Measurements from ENCODE around the gene SLC9A9. TPM values are rescaled to one million over a fixed set of nuclear protein-coding genes. Genes with fewer than 3 reads are reported as not detected.

SLC9A9 gene
- total RNA-seq, 6 experiments from 2014 or later, result 0.10 to 0.55 (median 0.33) TPM; not detected in 2

DNA sequence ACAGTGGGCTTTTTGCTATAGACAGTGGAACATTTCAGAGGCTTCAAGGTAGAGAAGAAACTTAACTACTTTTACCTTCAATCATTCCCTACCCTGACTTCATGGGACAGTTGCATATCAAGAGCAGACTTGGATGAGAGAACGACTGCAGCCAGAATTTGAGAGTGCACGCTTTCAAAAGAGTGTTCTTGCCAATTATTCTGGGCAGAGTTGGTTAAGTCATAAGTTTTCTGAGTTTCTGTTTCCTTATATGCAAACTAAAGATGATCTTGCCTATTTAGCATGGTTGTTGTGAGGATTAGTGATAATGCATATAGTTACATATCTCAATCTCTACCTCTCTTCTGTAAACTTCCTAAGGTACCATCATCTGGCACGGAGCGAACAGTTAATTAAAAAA, 7.6 kb downstream of the SLC9A9 start:
- Mint-ChIP-seq H3K27ac (no peak overlapping the region), H3K4me3 (no peak overlapping the region)

DNA sequence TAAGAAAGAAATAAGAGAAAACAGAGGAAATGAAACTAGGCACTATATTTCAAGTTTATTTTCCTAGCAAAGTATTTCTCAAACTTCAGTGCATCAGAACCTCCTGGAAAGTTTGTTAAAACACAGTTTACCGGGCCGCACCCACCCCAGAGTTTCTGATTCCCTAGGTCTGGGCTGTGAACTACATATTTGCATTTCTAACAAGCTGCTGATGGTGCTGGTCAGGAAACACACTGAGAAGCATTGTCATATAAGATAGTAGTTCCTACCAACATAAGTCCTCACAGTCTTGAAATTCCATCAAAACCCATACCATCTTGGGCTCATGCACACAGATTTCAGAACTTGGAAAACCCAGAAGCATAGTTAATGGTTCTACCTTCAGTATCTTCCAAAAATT, 8.3 kb downstream of the SLC9A9 start:
- peaks cover 16% of the 10 kb centered on the region for H3K9me3 Mint-ChIP-seq
- no peaks in the 10 kb centered on the region for H3K4me1 Mint-ChIP-seq (ENCODE audit: low read depth)
- no peaks in the 10 kb centered on the region for H3K36me3 Mint-ChIP-seq (ENCODE audit: low read depth)
- no peak for DNase-seq
- no peak overlapping the region for H3K4me3 Mint-ChIP-seq
- TF ChIP-seq, protein P1, sequence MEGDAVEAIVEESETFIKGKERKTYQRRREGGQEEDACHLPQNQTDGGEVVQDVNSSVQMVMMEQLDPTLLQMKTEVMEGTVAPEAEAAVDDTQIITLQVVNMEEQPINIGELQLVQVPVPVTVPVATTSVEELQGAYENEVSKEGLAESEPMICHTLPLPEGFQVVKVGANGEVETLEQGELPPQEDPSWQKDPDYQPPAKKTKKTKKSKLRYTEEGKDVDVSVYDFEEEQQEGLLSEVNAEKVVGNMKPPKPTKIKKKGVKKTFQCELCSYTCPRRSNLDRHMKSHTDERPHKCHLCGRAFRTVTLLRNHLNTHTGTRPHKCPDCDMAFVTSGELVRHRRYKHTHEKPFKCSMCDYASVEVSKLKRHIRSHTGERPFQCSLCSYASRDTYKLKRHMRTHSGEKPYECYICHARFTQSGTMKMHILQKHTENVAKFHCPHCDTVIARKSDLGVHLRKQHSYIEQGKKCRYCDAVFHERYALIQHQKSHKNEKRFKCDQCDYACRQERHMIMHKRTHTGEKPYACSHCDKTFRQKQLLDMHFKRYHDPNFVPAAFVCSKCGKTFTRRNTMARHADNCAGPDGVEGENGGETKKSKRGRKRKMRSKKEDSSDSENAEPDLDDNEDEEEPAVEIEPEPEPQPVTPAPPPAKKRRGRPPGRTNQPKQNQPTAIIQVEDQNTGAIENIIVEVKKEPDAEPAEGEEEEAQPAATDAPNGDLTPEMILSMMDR (IDR thresholded peaks at IDR 0.05), result no peak
- H3K27me3 Mint-ChIP-seq (ENCODE audit: insufficient read depth), result no peaks in the 10 kb centered on the region
- H3K27ac Mint-ChIP-seq, result no peak overlapping the region

More for the DNA sequence above, 7.6 kb downstream of the SLC9A9 start:
- TF ChIP-seq, protein P1 (IDR thresholded peaks at IDR 0.05), result no peak
- H3K4me1 Mint-ChIP-seq (ENCODE audit: low read depth), result no peaks in the 10 kb centered on the region
- H3K9me3 Mint-ChIP-seq, result peaks cover 10% of the 10 kb centered on the region
- no peaks in the 10 kb centered on the region for H3K36me3 Mint-ChIP-seq (ENCODE audit: low read depth)
- H3K27me3 Mint-ChIP-seq (ENCODE audit: insufficient read depth), result no peaks in the 10 kb centered on the region
- DNase-seq, result no peak

DNA sequence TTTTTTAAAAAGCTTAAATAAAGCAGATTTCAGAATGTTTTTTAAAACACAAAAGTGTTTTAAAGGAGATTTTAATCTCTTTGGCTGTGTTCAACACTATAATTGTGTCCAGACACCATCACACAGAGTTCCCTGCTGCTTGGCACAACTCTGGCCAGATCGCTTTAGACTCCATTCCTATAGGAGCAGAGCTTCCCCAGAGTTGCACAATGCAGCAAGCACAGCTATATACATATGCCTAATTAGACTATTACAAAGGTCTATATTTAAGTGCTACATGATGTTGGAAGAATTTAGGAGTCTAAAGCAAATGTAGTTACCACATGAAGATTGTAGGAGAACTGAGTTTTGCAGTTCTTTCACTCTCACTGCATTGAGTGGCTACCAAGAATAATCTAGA, 11.2 kb downstream of the SLC9A9 start:
- TF ChIP-seq, protein P1 (IDR thresholded peaks at IDR 0.05), result no peak
- DNase-seq, result no peak
- no peaks in the 10 kb centered on the region for H3K4me1 Mint-ChIP-seq (ENCODE audit: low read depth)
- H3K4me3 Mint-ChIP-seq, result no peak overlapping the region
- H3K27ac Mint-ChIP-seq, result no peak overlapping the region
- H3K9me3 Mint-ChIP-seq, result peaks cover 24% of the 10 kb centered on the region
- H3K27me3 Mint-ChIP-seq (ENCODE audit: insufficient read depth), result no peaks in the 10 kb centered on the region
- H3K36me3 Mint-ChIP-seq (ENCODE audit: low read depth), result no peaks in the 10 kb centered on the region

DNA sequence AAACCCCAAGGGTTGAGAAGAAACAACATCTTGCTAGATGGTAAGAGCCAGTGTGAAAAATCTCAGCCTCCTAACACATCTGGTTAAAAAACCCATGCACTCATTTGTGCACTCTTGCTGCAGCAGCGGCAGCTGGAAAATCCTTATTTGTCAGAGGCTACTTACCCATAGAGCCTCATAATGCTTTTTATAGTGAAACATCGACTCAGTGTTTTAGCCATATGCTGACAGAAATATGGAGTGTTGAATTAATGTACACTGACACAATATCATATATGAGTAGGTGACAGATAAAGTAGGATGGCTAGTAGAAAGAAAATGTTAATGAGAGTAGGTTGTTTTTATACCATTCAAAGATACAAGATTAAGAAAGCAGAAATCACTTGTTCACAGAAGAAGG, 13.0 kb downstream of the SLC9A9 start:
- H3K27ac Mint-ChIP-seq, result no peak overlapping the region
- peaks cover 24% of the 10 kb centered on the region for H3K9me3 Mint-ChIP-seq
- TF ChIP-seq, protein P1 (IDR thresholded peaks at IDR 0.05), result no peak
- H3K4me3 Mint-ChIP-seq, result no peak overlapping the region
- no peaks in the 10 kb centered on the region for H3K36me3 Mint-ChIP-seq (ENCODE audit: low read depth)
- no peaks in the 10 kb centered on the region for H3K4me1 Mint-ChIP-seq (ENCODE audit: low read depth)
- DNase-seq, result no peak
- no peaks in the 10 kb centered on the region for H3K27me3 Mint-ChIP-seq (ENCODE audit: insufficient read depth)

DNA sequence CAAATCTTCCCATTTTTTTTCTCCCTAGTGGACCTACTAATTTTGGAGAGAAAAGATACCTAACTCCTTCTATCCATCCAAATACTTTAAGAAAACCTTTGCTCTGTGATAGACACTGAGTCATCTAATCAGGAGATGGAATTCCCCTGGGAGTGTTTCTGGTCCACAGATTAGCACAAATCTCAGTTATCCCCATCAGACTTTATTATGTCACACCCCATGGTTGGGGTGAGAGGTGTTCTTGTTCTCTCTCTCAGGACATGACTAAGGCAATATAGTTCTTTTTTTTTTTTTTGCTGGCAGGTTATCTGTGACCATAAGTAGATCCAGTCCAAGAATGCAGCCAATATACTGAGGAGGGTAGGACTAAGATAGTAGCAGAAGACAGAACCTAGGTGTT, 15.8 kb downstream of the SLC9A9 start:
- H3K4me3 Mint-ChIP-seq, result no peak overlapping the region
- no peaks in the 10 kb centered on the region for H3K4me1 Mint-ChIP-seq (ENCODE audit: low read depth)
- DNase-seq, result no peak
- no peak overlapping the region for H3K27ac Mint-ChIP-seq
- TF ChIP-seq, protein P1 (IDR thresholded peaks at IDR 0.05), result no peak
- no peaks in the 10 kb centered on the region for H3K27me3 Mint-ChIP-seq (ENCODE audit: insufficient read depth)
- H3K36me3 Mint-ChIP-seq (ENCODE audit: low read depth), result no peaks in the 10 kb centered on the region
- peaks cover 19% of the 10 kb centered on the region for H3K9me3 Mint-ChIP-seq

DNA sequence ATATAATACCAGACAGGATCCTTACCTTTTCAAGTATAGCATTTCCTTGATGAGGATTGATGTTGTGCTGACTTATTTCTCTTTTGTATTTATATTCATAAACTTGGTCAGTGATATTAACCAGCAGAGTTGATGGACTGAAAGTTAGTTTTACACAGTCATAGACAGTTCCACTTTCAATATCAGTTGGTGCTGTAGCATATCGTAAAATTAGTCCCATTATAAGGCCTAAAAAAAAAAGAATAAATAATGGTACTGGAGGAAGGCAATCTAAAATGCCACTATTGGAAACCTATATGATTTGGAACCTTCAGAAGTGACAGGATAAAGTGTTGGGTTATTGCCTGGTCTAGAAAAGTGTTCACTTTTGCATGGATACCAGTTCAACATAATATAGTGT, 16.3 kb downstream of the SLC9A9 start:
- Mint-ChIP-seq H3K4me3 (no peak overlapping the region), H3K9me3 (peaks cover 19% of the 10 kb centered on the region), H3K36me3 (ENCODE audit: low read depth) (no peaks in the 10 kb centered on the region), H3K27me3 (ENCODE audit: insufficient read depth) (no peaks in the 10 kb centered on the region), H3K27ac (no peak overlapping the region), H3K4me1 (ENCODE audit: low read depth) (no peaks in the 10 kb centered on the region)
- TF ChIP-seq, protein P1 (IDR thresholded peaks at IDR 0.05), result no peak
- DNase-seq, result no peak
